H9 (cell line): ENCODE data around the gene NEDD9. TPM values are rescaled to one million over a fixed set of nuclear protein-coding genes. Genes with fewer than 3 reads are reported as not detected.
A peak's percentile ranks its signal among the peaks of the same experiment; 100 is the strongest.

ENCODE experiments used
- DNase-seq: peaks from one replicate; pipeline ENCODE4 v3.0.0-alpha.2; 2017
- H2AFZ ChIP-seq: one replicate; pipeline ENCODE4 v1.6.1; 2013; ENCODE audit warnings: mild to moderate bottlenecking, low read length, control low read depth, moderate library complexity
- H2AK5ac ChIP-seq: 2 replicates; pipeline ENCODE4 v1.6.1; 2013; ENCODE audit warnings: low read length, control low read depth, mixed read lengths; ENCODE audit not compliant: insufficient read length
- H2BK120ac ChIP-seq: one replicate; pipeline ENCODE4 v1.6.1; 2013; ENCODE audit warnings: low read depth, mild to moderate bottlenecking, low read length, control low read depth, inconsistent platforms; ENCODE audit not compliant: poor library complexity, severe bottlenecking
- H2BK12ac ChIP-seq: 2 replicates; pipeline ENCODE4 v1.6.1; 2013; ENCODE audit warnings: low read length, control low read depth, mixed read lengths, low read depth; ENCODE audit not compliant: insufficient read length
- H2BK15ac ChIP-seq: 2 replicates; pipeline ENCODE4 v1.6.1; 2013; ENCODE audit warnings: low read depth, low read length, control low read depth
- H2BK20ac ChIP-seq: one replicate; pipeline ENCODE4 v1.6.1; 2013; ENCODE audit warnings: low read depth, mild to moderate bottlenecking, low read length, control low read depth, inconsistent platforms; ENCODE audit not compliant: poor library complexity, severe bottlenecking
- H2BK5ac ChIP-seq: 2 replicates; pipeline ENCODE4 v1.6.1; 2013; ENCODE audit warnings: low read length, control low read depth, mixed read lengths; ENCODE audit not compliant: insufficient read length
- H3K14ac ChIP-seq: 2 replicates; pipeline ENCODE4 v1.6.1; 2013; ENCODE audit warnings: low read length, control low read depth; ENCODE audit not compliant: insufficient read depth
- H3K18ac ChIP-seq: 2 replicates; pipeline ENCODE4 v1.6.1; 2013; ENCODE audit warnings: low read depth, mild to moderate bottlenecking, mixed read lengths, low read length, control low read depth; ENCODE audit not compliant: insufficient read length
- H3K23ac ChIP-seq: 2 replicates; pipeline ENCODE4 v1.6.1; 2013; ENCODE audit warnings: low read length, control low read depth, mixed read lengths, low read depth; ENCODE audit not compliant: insufficient read length
- H3K23me2 ChIP-seq: 2 replicates; pipeline ENCODE4 v1.6.1; 2013; ENCODE audit warnings: low read depth, mild to moderate bottlenecking, mixed read lengths, low read length, control low read depth; ENCODE audit not compliant: insufficient read length, poor library complexity, severe bottlenecking
- H3K27ac ChIP-seq: 2 replicates; pipeline ENCODE4 v1.5.1; 2013; ENCODE audit warnings: low read length, control low read depth, mixed read lengths, low read depth; ENCODE audit not compliant: insufficient read length
- H3K27me3 ChIP-seq: 2 replicates; pipeline ENCODE4 v1.6.1; 2013; ENCODE audit warnings: low read length, control low read depth, inconsistent platforms; ENCODE audit not compliant: insufficient read depth
- H3K4ac ChIP-seq: 2 replicates; pipeline ENCODE4 v1.6.1; 2013; ENCODE audit warnings: low read depth, mild to moderate bottlenecking, control low read depth, inconsistent platforms, low read length, moderate library complexity
- H3K4me1 ChIP-seq: 2 replicates; pipeline ENCODE4 v1.6.1; 2013; ENCODE audit warnings: low read length, control low read depth, inconsistent platforms; ENCODE audit not compliant: insufficient read depth
- H3K4me2 ChIP-seq: 2 replicates; pipeline ENCODE4 v1.6.1; 2013; ENCODE audit warnings: low read length, control low read depth, mixed read lengths; ENCODE audit not compliant: insufficient read length, insufficient read depth
- H3K56ac ChIP-seq: 2 replicates; pipeline ENCODE4 v1.6.1; 2013; ENCODE audit warnings: low read depth, mild to moderate bottlenecking, mixed read lengths, low read length, control low read depth; ENCODE audit not compliant: insufficient read length
- H3K79me1 ChIP-seq: 2 replicates; pipeline ENCODE4 v1.6.1; 2013; ENCODE audit warnings: low read depth, mild to moderate bottlenecking, moderate library complexity, low read length, control low read depth, inconsistent platforms; ENCODE audit not compliant: insufficient read depth, poor library complexity, severe bottlenecking
- H3K79me2 ChIP-seq: 2 replicates; pipeline ENCODE4 v1.6.1; 2013; ENCODE audit warnings: low read length, control low read depth, inconsistent platforms; ENCODE audit not compliant: insufficient read depth
- H3K9ac ChIP-seq: 2 replicates; pipeline ENCODE4 v1.6.1; 2013; ENCODE audit warnings: low read length, control low read depth, mixed read lengths; ENCODE audit not compliant: insufficient read length; ENCODE audit errors: extremely low read depth
- H3K9me3 ChIP-seq: one replicate; pipeline ENCODE4 v1.6.1; 2013; ENCODE audit warnings: low read depth, low read length, inconsistent platforms; ENCODE audit not compliant: control insufficient read depth
- H3T11ph ChIP-seq: one replicate; pipeline ENCODE4 v1.6.1; 2013; ENCODE audit warnings: mild to moderate bottlenecking, low read length, control low read depth, inconsistent platforms
- H4K20me1 ChIP-seq: one replicate; pipeline ENCODE4 v1.6.1; 2013; ENCODE audit not compliant: control insufficient read depth, insufficient read length, insufficient read depth
- H4K5ac ChIP-seq: 2 replicates; pipeline ENCODE4 v1.6.1; 2013; ENCODE audit warnings: low read depth, mild to moderate bottlenecking, mixed read lengths, low read length, control low read depth; ENCODE audit not compliant: insufficient read length
- H4K8ac ChIP-seq: replicated peaks from 2 replicates; pipeline ENCODE4 v1.6.1; 2013; ENCODE audit warnings: low read length, control low read depth, mixed read lengths, low read depth; ENCODE audit not compliant: insufficient read length
- H4K91ac ChIP-seq: 2 replicates; pipeline ENCODE4 v1.6.1; 2013; ENCODE audit warnings: low read depth, mild to moderate bottlenecking, moderate library complexity, mixed read lengths, low read length, control low read depth; ENCODE audit not compliant: insufficient read length
- H3K27ac Mint-ChIP-seq, 3 experiments: 2 replicates in 2 of 3; 3 replicates in 1 of 3; pipeline ENCODE4 v1.8.0; 2020 to 2021; ENCODE audit warnings: mixed read lengths in 3 of 3, mild to moderate bottlenecking in 1 of 3, moderate library complexity in 1 of 3
- H3K27me3 Mint-ChIP-seq: 2 replicates; pipeline ENCODE4 v1.8.0; 2021; ENCODE audit warnings: low read depth, mild to moderate bottlenecking, moderate library complexity, mixed read lengths
- H3K36me3 Mint-ChIP-seq, 3 experiments: 2 replicates in 2 of 3; 3 replicates in 1 of 3; pipeline ENCODE4 v1.8.0; 2020 to 2021; ENCODE audit warnings: low read depth in 3 of 3, mixed read lengths in 3 of 3; ENCODE audit not compliant: insufficient read depth in 1 of 3
- H3K4me1 Mint-ChIP-seq, 2 experiments: 2 replicates each; pipeline ENCODE4 v1.8.0; 2020; ENCODE audit warnings: mixed read lengths in 2 of 2
- H3K4me3 Mint-ChIP-seq, 2 experiments: 2 replicates in 1 of 2; 3 replicates in 1 of 2; pipeline ENCODE4 v1.8.0; 2020 to 2021; ENCODE audit warnings: mild to moderate bottlenecking in 2 of 2, mixed read lengths in 2 of 2, moderate library complexity in 1 of 2
- H3K9me3 Mint-ChIP-seq, 2 experiments: 2 replicates in 1 of 2; 3 replicates in 1 of 2; pipeline ENCODE4 v1.8.0; 2020; ENCODE audit warnings: mild to moderate bottlenecking in 2 of 2, mixed read lengths in 2 of 2, moderate library complexity in 1 of 2
- WGBS: extraction: QIAGEN DNeasy Blood & Tissue Kit; methylation state at CpG from one replicate; pipeline ENCODE4 v1.1.7; 2013; ENCODE audit warnings: missing lambda C conversion rate, low lambda C conversion rate, mixed read lengths; ENCODE audit not compliant: insufficient read length; ENCODE audit errors: extremely low coverage; 5-methylcytosine and 5-hydroxymethylcytosine counted together
- total RNA-seq: library from RNA; stranded (reverse); gene quantifications from 2 replicates; pipeline ENCODE4 v1.2.1, GENCODE V29; 2021
- TF ChIP-seq, protein P1 (sequence below): fragments of 200-600 bp; sonication (generic); conservative IDR thresholded peaks from 3 replicates; pipeline ENCODE4 v1.8.0; 2021; ENCODE audit warnings: antibody characterized with exemption, mild to moderate bottlenecking

The NEDD9 gene
- total RNA-seq, 1 experiment from 2014 or later: 5.5 TPM

DNA sequence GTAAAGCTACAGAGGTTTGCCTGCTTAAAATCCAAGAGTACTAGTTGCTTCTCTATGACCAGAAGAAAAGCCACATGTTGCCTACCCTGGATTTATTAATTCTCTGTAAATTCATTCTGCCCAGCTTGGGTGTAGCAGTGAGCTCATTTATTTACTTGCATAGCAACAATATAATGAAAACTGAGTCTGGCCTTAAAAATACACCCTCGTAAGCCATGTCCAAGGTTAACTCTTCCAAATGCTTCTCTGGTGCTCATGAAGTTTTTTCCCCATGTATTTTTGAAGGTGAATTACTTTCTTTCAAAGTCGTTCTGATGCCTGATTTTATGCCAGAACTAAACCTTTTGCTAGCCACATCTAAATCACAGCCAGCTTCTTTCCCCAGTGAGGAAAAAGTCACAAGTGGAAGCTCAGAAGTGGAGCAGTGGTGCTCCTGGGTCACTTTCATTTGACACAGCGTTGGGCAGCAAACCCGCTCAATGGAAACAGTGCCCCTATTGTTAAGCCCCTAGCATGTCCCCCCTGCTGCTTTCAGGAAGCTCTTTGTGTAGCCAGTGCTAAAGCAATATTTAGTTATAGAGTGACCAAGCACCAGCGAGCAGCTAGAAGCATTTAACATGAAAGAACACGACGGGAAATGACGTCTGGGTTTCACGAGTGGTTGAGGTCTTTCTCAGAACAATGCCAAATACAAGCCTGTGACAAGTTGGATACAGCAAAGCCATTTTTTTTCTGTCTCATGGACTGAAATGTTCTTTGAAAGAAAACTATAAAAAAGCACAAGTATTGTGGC, 29.8 kb downstream of the NEDD9 start:
- Histone ChIP-seq H4K8ac (no peak overlapping the region), H3K79me2 (0 out of 2 replicates have a peak, but pooled peaks cover 1% of the 10 kb centered on the region), H4K20me1 (no peaks in the 10 kb centered on the region), H4K5ac (no peak overlapping the region), H3K27ac (no peak overlapping the region), H3K4ac (no peak overlapping the region; the same call in 1 of the 2 replicates), H3K23ac (no peak overlapping the region), H3K9me3 (no peaks in the 10 kb centered on the region), H3K79me1 (no peaks in the 10 kb centered on the region), H4K91ac (no peak overlapping the region), H2BK12ac (no peak overlapping the region), H3K4me2 (no peak overlapping the region), H3K9ac (no peak overlapping the region), H3K27me3 (no peaks in the 10 kb centered on the region), H3K14ac (no peak overlapping the region), H2BK120ac (no peak overlapping the region), H2BK5ac (no peak overlapping the region), H3K4me1 (peaks cover 8% of the 10 kb centered on the region), H2BK15ac (no peak overlapping the region), H2AK5ac (no peak overlapping the region), H2BK20ac (no peak overlapping the region), H2AFZ (no peak overlapping the region), H3K18ac (no peak overlapping the region), H3K23me2 (no peaks in the 10 kb centered on the region), H3T11ph (peak overlapping the region; percentile 75), H3K56ac (no peak overlapping the region)
- TF ChIP-seq, protein P1, sequence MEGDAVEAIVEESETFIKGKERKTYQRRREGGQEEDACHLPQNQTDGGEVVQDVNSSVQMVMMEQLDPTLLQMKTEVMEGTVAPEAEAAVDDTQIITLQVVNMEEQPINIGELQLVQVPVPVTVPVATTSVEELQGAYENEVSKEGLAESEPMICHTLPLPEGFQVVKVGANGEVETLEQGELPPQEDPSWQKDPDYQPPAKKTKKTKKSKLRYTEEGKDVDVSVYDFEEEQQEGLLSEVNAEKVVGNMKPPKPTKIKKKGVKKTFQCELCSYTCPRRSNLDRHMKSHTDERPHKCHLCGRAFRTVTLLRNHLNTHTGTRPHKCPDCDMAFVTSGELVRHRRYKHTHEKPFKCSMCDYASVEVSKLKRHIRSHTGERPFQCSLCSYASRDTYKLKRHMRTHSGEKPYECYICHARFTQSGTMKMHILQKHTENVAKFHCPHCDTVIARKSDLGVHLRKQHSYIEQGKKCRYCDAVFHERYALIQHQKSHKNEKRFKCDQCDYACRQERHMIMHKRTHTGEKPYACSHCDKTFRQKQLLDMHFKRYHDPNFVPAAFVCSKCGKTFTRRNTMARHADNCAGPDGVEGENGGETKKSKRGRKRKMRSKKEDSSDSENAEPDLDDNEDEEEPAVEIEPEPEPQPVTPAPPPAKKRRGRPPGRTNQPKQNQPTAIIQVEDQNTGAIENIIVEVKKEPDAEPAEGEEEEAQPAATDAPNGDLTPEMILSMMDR: no peak
- Mint-ChIP-seq H3K4me3 (no peak overlapping the region; a peak in 1 of 5 replicates), H3K27me3 (no peaks in the 10 kb centered on the region), H3K9me3 (no peaks in the 10 kb centered on the region), H3K4me1 (peaks cover 35 to 37% of the 10 kb centered on the region in 2 experiments), H3K27ac (peak overlapping the region in 2 of 3 experiments; percentile 16 to 71; a peak in 4 of 7 replicates), H3K36me3 (peaks cover 0 to 6% (median 3%) of the 10 kb centered on the region in 3 experiments; a peak in 4 of 7 replicates)
- DNase-seq: peak; percentile 59
- no CpG with 5 or more reads among the region's 9 CpGs for whole genome bisulfite sequencing
